Activated CD4-positive, CD25-positive, alpha-beta regulatory T cell treated with anti-CD3 and anti-CD28 coated beads, Interleukin-2, amount 50 U/mL, for 72 hours (primary cell): ENCODE results near the gene ATG10.
"Not testable (repeated sequence)": the region's sequence is repeated elsewhere in the genome, so short reads cannot be mapped to it uniquely, and the experiment has no call there.

Experiments
- DNase-seq: peaks from one replicate; pipeline ENCODE4 v3.0.0; 2021

The ATG10 gene

GRCh38 chr5:82244854-82245635, 273.2 kb downstream of the ATG10 start:
- DNase-seq: no peak

GRCh38 chr5:82246960-82247574, 275.2 kb downstream of the ATG10 start:
- no peak for DNase-seq

GRCh38 chr5:82252744-82253143, 280.9 kb downstream of the ATG10 start:
- no peak for DNase-seq

GRCh38 chr5:82255844-82256243, 284.0 kb downstream of the ATG10 start:
- no peak for DNase-seq

GRCh38 chr5:82257247-82257646, 285.4 kb downstream of the ATG10 start:
- no peak for DNase-seq

- no peak for DNase-seq
Measured at GRCh38 chr5:82257729-82258128, 285.9 kb downstream of the ATG10 start.

- no peak for DNase-seq
Measured at GRCh38 chr5:82259172-82259800, 287.5 kb downstream of the ATG10 start.

- no peak for DNase-seq
Measured at GRCh38 chr5:82265047-82265446, 293.2 kb downstream of the ATG10 start.

GRCh38 chr5:82267297-82267933, 295.6 kb downstream of the ATG10 start:
- DNase-seq: not testable (repeated sequence)

GRCh38 chr5:82269363-82269762, 297.5 kb downstream of the ATG10 start:
- DNase-seq: not testable (repeated sequence)

GRCh38 chr5:82272571-82273356, 300.9 kb downstream of the ATG10 start:
- not testable (repeated sequence) for DNase-seq

GRCh38 chr5:82273426-82273825, 301.6 kb downstream of the ATG10 start:
- not testable (repeated sequence) for DNase-seq

- no peak for DNase-seq
Measured at GRCh38 chr5:82274343-82275211, 302.8 kb downstream of the ATG10 start.

GRCh38 chr5:82275216-82275664, 303.4 kb downstream of the ATG10 start:
- no peak for DNase-seq

- DNase-seq: no peak
Measured at GRCh38 chr5:82276800-82277612, 305.2 kb downstream of the ATG10 start.

- no peak for DNase-seq
Measured at GRCh38 chr5:82277613-82277986, 305.8 kb downstream of the ATG10 start.

- peak; percentile 85 for DNase-seq
Measured at GRCh38 chr5:82277987-82278710, 306.3 kb downstream of the ATG10 start, which contains the start of gene RPS23. TSS of gene RPS23 (minus strand) at chr5:82278354. CDS start at chr5:82278323, 31 bp downstream.

GRCh38 chr5:82278711-82279370, 307.0 kb downstream of the ATG10 start:
- no peak for DNase-seq

GRCh38 chr5:82283893-82284292, 312.1 kb downstream of the ATG10 start:
- no peak for DNase-seq
